Measurements from ENCODE around the gene CCDC152.

GRCh38 chr5:42745856-42746255 is 10.8 kb upstream of the CCDC152 start:
- TF ChIP-seq, protein P1, sequence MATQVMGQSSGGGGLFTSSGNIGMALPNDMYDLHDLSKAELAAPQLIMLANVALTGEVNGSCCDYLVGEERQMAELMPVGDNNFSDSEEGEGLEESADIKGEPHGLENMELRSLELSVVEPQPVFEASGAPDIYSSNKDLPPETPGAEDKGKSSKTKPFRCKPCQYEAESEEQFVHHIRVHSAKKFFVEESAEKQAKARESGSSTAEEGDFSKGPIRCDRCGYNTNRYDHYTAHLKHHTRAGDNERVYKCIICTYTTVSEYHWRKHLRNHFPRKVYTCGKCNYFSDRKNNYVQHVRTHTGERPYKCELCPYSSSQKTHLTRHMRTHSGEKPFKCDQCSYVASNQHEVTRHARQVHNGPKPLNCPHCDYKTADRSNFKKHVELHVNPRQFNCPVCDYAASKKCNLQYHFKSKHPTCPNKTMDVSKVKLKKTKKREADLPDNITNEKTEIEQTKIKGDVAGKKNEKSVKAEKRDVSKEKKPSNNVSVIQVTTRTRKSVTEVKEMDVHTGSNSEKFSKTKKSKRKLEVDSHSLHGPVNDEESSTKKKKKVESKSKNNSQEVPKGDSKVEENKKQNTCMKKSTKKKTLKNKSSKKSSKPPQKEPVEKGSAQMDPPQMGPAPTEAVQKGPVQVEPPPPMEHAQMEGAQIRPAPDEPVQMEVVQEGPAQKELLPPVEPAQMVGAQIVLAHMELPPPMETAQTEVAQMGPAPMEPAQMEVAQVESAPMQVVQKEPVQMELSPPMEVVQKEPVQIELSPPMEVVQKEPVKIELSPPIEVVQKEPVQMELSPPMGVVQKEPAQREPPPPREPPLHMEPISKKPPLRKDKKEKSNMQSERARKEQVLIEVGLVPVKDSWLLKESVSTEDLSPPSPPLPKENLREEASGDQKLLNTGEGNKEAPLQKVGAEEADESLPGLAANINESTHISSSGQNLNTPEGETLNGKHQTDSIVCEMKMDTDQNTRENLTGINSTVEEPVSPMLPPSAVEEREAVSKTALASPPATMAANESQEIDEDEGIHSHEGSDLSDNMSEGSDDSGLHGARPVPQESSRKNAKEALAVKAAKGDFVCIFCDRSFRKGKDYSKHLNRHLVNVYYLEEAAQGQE (IDR thresholded peaks at IDR 0.05; ENCODE audit: insufficient replicate concordance, low read depth) = no peak
- TF ChIP-seq CTCF (IDR thresholded peaks at IDR 0.05; ENCODE audit: insufficient read depth, low read length) = no peak
- no peak for TF ChIP-seq POLR2AphosphoS5 (IDR thresholded peaks at IDR 0.05; ENCODE audit: low read depth)
- TF ChIP-seq GABPA (IDR thresholded peaks at IDR 0.05; ENCODE audit: low read depth) = no peak
- no peak for TF ChIP-seq SPI1 (IDR thresholded peaks at IDR 0.05; ENCODE audit: borderline replicate concordance, low read depth)

All from HL-60 (cell line).